HG03025 (cell line): ENCODE measurements around the gene MRTFA.
A peak's percentile ranks its signal among the peaks of the same experiment; 100 is the strongest.
"Not testable (repeated sequence)": the region's sequence is repeated elsewhere in the genome, so short reads cannot be mapped to it uniquely, and the experiment has no call there.

Source experiments
- ATAC-seq: cut with Tn5 transposase; IDR thresholded peaks from one replicate; pipeline ENCODE4 v1.9.1; 2021; ENCODE audit warnings: mild to moderate bottlenecking, moderate library complexity; ENCODE audit not compliant: unreplicated experiment, low FRiP score

Gene MRTFA

GRCh38 chr22:40636380-40637182 lies at the start of gene MRTFA:
MRTFA (minus strand) TSS chr22:40636719.
- peak; percentile 90 for ATAC-seq

- no peak for ATAC-seq
Measured at GRCh38 chr22:40685406-40685805, 48.9 kb upstream of the MRTFA start.

GRCh38 chr22:40684728-40685127 lies 48.2 kb upstream of the MRTFA start:
- no peak for ATAC-seq

GRCh38 chr22:40681451-40681850 lies 44.9 kb upstream of the MRTFA start:
- no peak for ATAC-seq

GRCh38 chr22:40680819-40681183 lies 44.3 kb upstream of the MRTFA start:
- ATAC-seq, result no peak

- no peak for ATAC-seq
Measured at GRCh38 chr22:40679964-40680818, 43.7 kb upstream of the MRTFA start.

- ATAC-seq, result no peak
Measured at GRCh38 chr22:40679249-40679963, 42.9 kb upstream of the MRTFA start, which contains the start of gene MCHR1. MCHR1 (plus strand) TSS chr22:40679484; CDS start chr22:40679653, 169 bp downstream.

GRCh38 chr22:40678493-40679248 lies 42.2 kb upstream of the MRTFA start:
- no peak for ATAC-seq

GRCh38 chr22:40676644-40677043 lies 40.1 kb upstream of the MRTFA start:
- ATAC-seq, result no peak

- ATAC-seq, result not testable (repeated sequence)
Measured at GRCh38 chr22:40676166-40676565, 39.6 kb upstream of the MRTFA start.

GRCh38 chr22:40674274-40674673 lies 37.8 kb upstream of the MRTFA start:
- no peak for ATAC-seq

GRCh38 chr22:40673017-40673416 lies 36.5 kb upstream of the MRTFA start:
- ATAC-seq, result no peak

GRCh38 chr22:40671796-40672360 lies 35.4 kb upstream of the MRTFA start:
- no peak for ATAC-seq

- no peak for ATAC-seq
Measured at GRCh38 chr22:40671369-40671768, 34.9 kb upstream of the MRTFA start.

- ATAC-seq, result no peak
Measured at GRCh38 chr22:40670058-40670457, 33.5 kb upstream of the MRTFA start.

GRCh38 chr22:40668611-40669411 lies 32.3 kb upstream of the MRTFA start:
- ATAC-seq, result no peak

GRCh38 chr22:40666151-40666848 lies 29.8 kb upstream of the MRTFA start:
- no peak for ATAC-seq

- ATAC-seq, result no peak
Measured at GRCh38 chr22:40665312-40665711, 28.8 kb upstream of the MRTFA start.
